Astrocyte (in vitro differentiated cells and primary cell): ENCODE results near the gene CCDC34.

Source experiments
- CTCF ChIP-seq: IDR thresholded peaks from 2 replicates; pipeline ENCODE4 v1.5.1; 2011; ENCODE audit warnings: low read depth, mild to moderate bottlenecking, inconsistent platforms, low read length, moderate library complexity; ENCODE audit not compliant: insufficient read depth
- EZH2 ChIP-seq: IDR thresholded peaks from 2 replicates; pipeline ENCODE4 v1.6.1; 2012; ENCODE audit warnings: mild to moderate bottlenecking, low read length, inconsistent platforms; ENCODE audit not compliant: insufficient read depth

- TF ChIP-seq EZH2 (no peak), CTCF (no peak)
These were observed 49.2 kb upstream of the CCDC34 start for GRCh38 chr11:27412192-27412691.
